DOHH2 (cell line): ENCODE results near the gene SCLY.

Source experiments
- H3F3A ChIP-seq: fragments of 200-600 bp; sonication (generic), shearing (Covaris generic); 2 replicates; pipeline ENCODE4 v1.6.0; 2016; ENCODE audit warnings: antibody characterized with exemption, mild to moderate bottlenecking; ENCODE audit not compliant: control insufficient read depth, insufficient read depth
- H3K27ac ChIP-seq: fragments of 200-600 bp; sonication (generic); 2 replicates; pipeline ENCODE4 v1.5.1; 2014; ENCODE audit warnings: low read depth, mild to moderate bottlenecking, low read length, moderate library complexity
- H3K27me3 ChIP-seq: fragments of 200-600 bp; sonication (generic); 2 replicates; pipeline ENCODE4 v1.6.1; 2014; ENCODE audit warnings: mild to moderate bottlenecking, low read length, mixed read lengths; ENCODE audit not compliant: control insufficient read depth
- H3K36me3 ChIP-seq: fragments of 200-600 bp; sonication (generic); 2 replicates; pipeline ENCODE4 v1.6.1; 2014; ENCODE audit warnings: mild to moderate bottlenecking, low read length, moderate library complexity, mixed read lengths; ENCODE audit not compliant: control insufficient read depth
- H3K4me1 ChIP-seq: fragments of 200-600 bp; sonication (generic); 2 replicates; pipeline ENCODE4 v1.6.1; 2014; ENCODE audit warnings: mild to moderate bottlenecking, low read length, mixed read lengths; ENCODE audit not compliant: control insufficient read depth
- H3K4me2 ChIP-seq: fragments of 200-600 bp; sonication (generic); 2 replicates; pipeline ENCODE4 v1.6.0; 2014; ENCODE audit warnings: mild to moderate bottlenecking, low read length, moderate library complexity
- H3K4me3 ChIP-seq: fragments of 200-600 bp; sonication (generic); 2 replicates; pipeline ENCODE4 v1.5.1; 2014; ENCODE audit warnings: mild to moderate bottlenecking, low read length, mixed read lengths
- H3K79me2 ChIP-seq: fragments of 200-600 bp; sonication (generic); 2 replicates; pipeline ENCODE4 v1.6.1; 2014; ENCODE audit warnings: mild to moderate bottlenecking, low read length, mixed read lengths; ENCODE audit not compliant: control insufficient read depth
- H3K9me2 ChIP-seq: fragments of 200-600 bp; sonication (generic); replicated peaks from 2 replicates; pipeline ENCODE4 v1.6.1; 2014; ENCODE audit warnings: mild to moderate bottlenecking, low read length, mixed read lengths; ENCODE audit not compliant: control insufficient read depth
- H3K9me3 ChIP-seq: fragments of 200-600 bp; sonication (generic); 2 replicates; pipeline ENCODE4 v1.6.1; 2014; ENCODE audit warnings: antibody characterized with exemption, low read length, mixed read lengths; ENCODE audit not compliant: control insufficient read depth, insufficient read depth
- H4K20me1 ChIP-seq: fragments of 200-600 bp; sonication (generic); 2 replicates; pipeline ENCODE4 v1.6.0; 2014; ENCODE audit warnings: low read depth, mild to moderate bottlenecking, antibody characterized with exemption, low read length, moderate library complexity; ENCODE audit not compliant: control insufficient read depth, insufficient read depth
- EZH2phosphoT487 ChIP-seq: fragments of 200-600 bp; sonication (generic); IDR thresholded peaks from 2 replicates; pipeline ENCODE4 v1.6.1; 2017; ENCODE audit warnings: borderline replicate concordance, mild to moderate bottlenecking, antibody characterized with exemption, low read length, moderate library complexity, mixed read lengths
- TF ChIP-seq, protein P1 (sequence below): fragments of 200-600 bp; sonication (generic); IDR thresholded peaks from one replicate; pipeline ENCODE4 v1.5.1; 2014; ENCODE audit warnings: antibody characterized with exemption, mild to moderate bottlenecking, low read depth, low read length; ENCODE audit not compliant: poor library complexity, severe bottlenecking

The SCLY gene

DNA sequence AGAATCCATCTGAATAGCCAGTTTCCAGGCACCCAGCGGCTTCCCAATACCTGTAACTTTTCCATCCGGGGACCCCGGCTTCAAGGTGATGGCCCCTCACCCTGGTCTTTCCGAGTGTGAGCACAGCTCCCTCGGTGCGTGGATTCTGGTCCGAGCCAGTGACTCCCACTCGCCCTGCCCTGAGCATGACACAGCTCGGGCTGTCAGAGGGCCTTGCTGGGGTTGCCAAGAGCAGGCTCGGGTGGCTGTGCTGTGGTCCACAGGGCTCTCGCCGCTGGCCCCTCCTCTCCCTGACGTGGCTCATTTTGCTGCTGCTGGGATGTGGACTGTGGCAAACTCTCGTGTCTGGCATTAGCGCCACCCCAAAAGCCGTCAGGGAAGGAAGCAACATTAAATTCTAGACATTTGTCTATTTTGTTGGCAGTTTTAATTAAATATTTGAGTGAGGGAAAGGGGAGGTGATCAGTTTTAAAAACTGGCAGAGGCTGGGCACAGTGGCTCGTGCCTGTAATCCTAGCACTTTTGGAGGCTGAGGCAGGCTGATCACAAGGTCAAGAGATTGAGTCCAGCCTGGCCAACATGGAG lies 33.7 kb downstream of the SCLY start:
- Histone ChIP-seq H3F3A (peaks cover 6% of the 10 kb centered on the region; the same call in 1 of the 2 replicates), H3K9me2 (no peaks in the 10 kb centered on the region), H3K4me3 (no peak overlapping the region), H3K79me2 (no peaks in the 10 kb centered on the region), H3K4me1 (peaks cover 16% of the 10 kb centered on the region), H4K20me1 (no peaks in the 10 kb centered on the region), H3K9me3 (no peaks in the 10 kb centered on the region), H3K27me3 (no peaks in the 10 kb centered on the region), H3K36me3 (no peaks in the 10 kb centered on the region), H3K27ac (no peak overlapping the region), H3K4me2 (no peak overlapping the region)
- TF ChIP-seq EZH2phosphoT487, result no peak
- TF ChIP-seq, protein P1, sequence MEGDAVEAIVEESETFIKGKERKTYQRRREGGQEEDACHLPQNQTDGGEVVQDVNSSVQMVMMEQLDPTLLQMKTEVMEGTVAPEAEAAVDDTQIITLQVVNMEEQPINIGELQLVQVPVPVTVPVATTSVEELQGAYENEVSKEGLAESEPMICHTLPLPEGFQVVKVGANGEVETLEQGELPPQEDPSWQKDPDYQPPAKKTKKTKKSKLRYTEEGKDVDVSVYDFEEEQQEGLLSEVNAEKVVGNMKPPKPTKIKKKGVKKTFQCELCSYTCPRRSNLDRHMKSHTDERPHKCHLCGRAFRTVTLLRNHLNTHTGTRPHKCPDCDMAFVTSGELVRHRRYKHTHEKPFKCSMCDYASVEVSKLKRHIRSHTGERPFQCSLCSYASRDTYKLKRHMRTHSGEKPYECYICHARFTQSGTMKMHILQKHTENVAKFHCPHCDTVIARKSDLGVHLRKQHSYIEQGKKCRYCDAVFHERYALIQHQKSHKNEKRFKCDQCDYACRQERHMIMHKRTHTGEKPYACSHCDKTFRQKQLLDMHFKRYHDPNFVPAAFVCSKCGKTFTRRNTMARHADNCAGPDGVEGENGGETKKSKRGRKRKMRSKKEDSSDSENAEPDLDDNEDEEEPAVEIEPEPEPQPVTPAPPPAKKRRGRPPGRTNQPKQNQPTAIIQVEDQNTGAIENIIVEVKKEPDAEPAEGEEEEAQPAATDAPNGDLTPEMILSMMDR, result no peak

DNA sequence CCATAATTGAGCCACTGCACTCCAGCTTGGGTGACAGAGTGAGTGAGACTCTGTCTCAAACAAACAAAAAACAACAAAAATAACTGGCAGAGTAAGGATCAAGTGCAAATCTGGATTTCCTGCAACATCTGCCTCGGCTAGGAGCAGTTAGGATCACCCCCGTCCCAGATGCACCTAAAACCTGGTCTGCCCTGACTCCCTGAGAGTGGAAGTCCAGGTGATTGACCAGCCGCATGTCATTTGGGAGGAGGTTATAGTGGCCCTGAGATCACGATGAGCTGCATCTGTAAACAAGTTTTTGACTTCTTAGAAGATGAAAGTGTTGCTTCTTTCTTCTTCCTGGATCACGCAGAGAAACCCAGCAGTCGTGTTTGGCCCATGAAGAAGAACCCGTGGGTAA lies 34.3 kb downstream of the SCLY start:
- Histone ChIP-seq H3K4me2 (no peak overlapping the region), H3K9me3 (no peaks in the 10 kb centered on the region)
- TF ChIP-seq, protein P1, result no peak
- TF ChIP-seq EZH2phosphoT487, result no peak

DNA sequence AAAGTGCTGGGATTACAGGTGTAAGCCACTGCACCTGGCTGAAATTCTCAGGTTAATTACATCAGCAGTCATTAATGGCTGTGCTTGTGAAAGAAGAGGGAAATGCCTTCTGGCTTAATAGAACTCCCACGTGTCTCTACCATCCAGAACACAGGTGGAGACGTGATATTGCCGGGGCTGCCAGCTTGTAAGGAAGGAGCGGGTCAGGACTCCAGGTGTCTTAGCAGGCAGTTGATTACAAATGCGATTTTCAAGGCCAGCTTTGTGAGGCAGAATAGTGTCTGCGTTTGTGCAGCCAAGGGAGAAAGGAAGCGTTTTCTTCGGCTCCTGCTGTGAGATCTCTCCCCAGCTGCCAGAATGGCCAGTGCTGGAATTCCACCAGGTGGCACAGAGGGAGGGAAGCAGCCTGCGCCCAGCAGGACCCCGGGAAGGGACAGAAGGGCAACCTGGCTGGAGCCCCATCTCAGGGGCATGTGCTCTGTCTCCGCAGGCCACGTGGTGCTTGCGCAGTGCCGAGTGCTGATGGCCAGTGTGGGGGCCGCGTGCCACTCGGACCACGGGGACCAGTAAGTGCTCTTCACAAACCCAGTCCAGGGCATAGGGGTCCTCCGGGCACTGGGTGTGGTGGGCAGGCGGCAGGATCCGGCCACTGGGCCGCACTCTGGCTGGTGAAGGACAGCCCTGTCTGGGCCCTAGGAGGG lies 35.7 kb downstream of the SCLY start:
- TF ChIP-seq, protein P1, result no peak
- no peak for TF ChIP-seq EZH2phosphoT487
- H3K36me3 ChIP-seq, result no peaks in the 10 kb centered on the region
- no peaks in the 10 kb centered on the region for H4K20me1 ChIP-seq
- H3K4me3 ChIP-seq, result no peak overlapping the region
- H3K4me1 ChIP-seq, result peaks cover 21% of the 10 kb centered on the region
- no peaks in the 10 kb centered on the region for H3K9me3 ChIP-seq
- H3K9me2 ChIP-seq, result no peaks in the 10 kb centered on the region
- no peak overlapping the region for H3K4me2 ChIP-seq
- no peaks in the 10 kb centered on the region for H3K27me3 ChIP-seq
- no peak overlapping the region for H3K27ac ChIP-seq
- peaks cover 6% of the 10 kb centered on the region; the same call in 1 of the 2 replicates for H3F3A ChIP-seq
- no peaks in the 10 kb centered on the region for H3K79me2 ChIP-seq

More for the DNA sequence above, 34.3 kb downstream of the SCLY start:
- Histone ChIP-seq H3K36me3 (no peaks in the 10 kb centered on the region), H3K27me3 (no peaks in the 10 kb centered on the region), H4K20me1 (no peaks in the 10 kb centered on the region), H3K9me2 (no peaks in the 10 kb centered on the region), H3F3A (peaks cover 6% of the 10 kb centered on the region; the same call in 1 of the 2 replicates), H3K27ac (no peak overlapping the region), H3K4me1 (peaks cover 21% of the 10 kb centered on the region), H3K4me3 (no peak overlapping the region), H3K79me2 (no peaks in the 10 kb centered on the region)
